HK-2 (cell line): ENCODE data around the gene C12orf57.

Experiments used
- DNase-seq: peaks from one replicate; pipeline ENCODE4 v3.0.0-alpha.2; 2018; ENCODE audit not compliant: unreplicated experiment

Gene C12orf57

GRCh38 chr12:6953442-6954315, 9.9 kb downstream of the C12orf57 start:
- no peak for DNase-seq

GRCh38 chr12:6954316-6955107, 10.7 kb downstream of the C12orf57 start:
- DNase-seq, result no peak

GRCh38 chr12:6955108-6956020, 11.5 kb downstream of the C12orf57 start:
- no peak for DNase-seq

- no peak for DNase-seq
Observed at GRCh38 chr12:6956021-6956727, 12.4 kb downstream of the C12orf57 start.

GRCh38 chr12:6957151-6957701, 13.4 kb downstream of the C12orf57 start:
- no peak for DNase-seq

GRCh38 chr12:6957741-6958608, 14.2 kb downstream of the C12orf57 start:
- no peak for DNase-seq

- no peak for DNase-seq
Observed at GRCh38 chr12:6958609-6959057, 14.8 kb downstream of the C12orf57 start.

- DNase-seq, result no peak
Observed at GRCh38 chr12:6959058-6959804, 15.4 kb downstream of the C12orf57 start.

GRCh38 chr12:6959805-6960592, 16.2 kb downstream of the C12orf57 start:
- no peak for DNase-seq

- DNase-seq, result no peak
Observed at GRCh38 chr12:6960593-6961277, 16.9 kb downstream of the C12orf57 start.

GRCh38 chr12:6961278-6961694, 17.5 kb downstream of the C12orf57 start:
- DNase-seq, result no peak

GRCh38 chr12:6961695-6962284, 18.0 kb downstream of the C12orf57 start:
- DNase-seq, result no peak

GRCh38 chr12:6962285-6963015, 18.6 kb downstream of the C12orf57 start:
- no peak for DNase-seq

- DNase-seq, result no peak
Observed at GRCh38 chr12:6963016-6963731, 19.4 kb downstream of the C12orf57 start.

- DNase-seq, result no peak
Observed at GRCh38 chr12:6963791-6964413, 20.1 kb downstream of the C12orf57 start.
